ENCODE measurements around the gene MRPS15. TPM values are rescaled to one million over a fixed set of nuclear protein-coding genes. Genes with fewer than 3 reads are reported as not detected.

The MRPS15 gene
- total RNA-seq, 1 experiment from 2014 or later, result 113 TPM

DNA sequence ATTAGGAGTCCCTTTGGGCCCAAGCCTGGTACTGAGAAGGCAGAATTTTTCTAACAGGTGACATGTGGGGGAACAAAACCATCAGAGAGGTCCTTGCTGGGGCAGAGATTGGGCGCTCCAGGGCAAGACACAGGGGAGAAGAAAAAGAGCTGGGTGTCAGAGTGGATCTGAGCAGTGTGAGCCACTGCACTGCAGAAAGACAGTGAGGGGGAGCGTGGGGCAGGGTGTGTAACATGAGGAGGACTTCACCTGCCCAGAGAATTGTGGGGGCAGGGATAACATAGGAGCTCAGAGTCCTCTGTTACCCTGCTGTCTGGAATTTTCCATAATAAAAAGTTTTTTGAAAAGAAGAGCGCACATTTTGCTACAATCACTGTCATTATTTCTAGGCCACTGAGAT lies 44.1 kb upstream of the MRPS15 start:
- Histone ChIP-seq H3K9me3 (ENCODE audit: control insufficient read depth, insufficient read depth, low read depth, low read length) (no peaks in the 10 kb centered on the region), H3K27me3 (ENCODE audit: control insufficient read depth, insufficient read depth, low read length) (peaks cover 5% of the 10 kb centered on the region), H3K36me3 (ENCODE audit: control insufficient read depth, insufficient read depth, low read length) (no peaks in the 10 kb centered on the region), H3K4me3 (ENCODE audit: low read depth in 2 of 2, low read length in 2 of 2) (no peak overlapping the region), H3K4me1 (ENCODE audit: control insufficient read depth, insufficient read depth, low read length) (no peaks in the 10 kb centered on the region), H3K27ac (ENCODE audit: low read length) (no peak overlapping the region)
- ChIA-PET CTCF (no interaction called here), POLR2A (no interaction called here)
- ATAC-seq (no peak), DNase-seq (ENCODE audit: low read depth, low spot score) (no peak)
- no TSS peak for BruUV-seq (replicated peaks)
- TF ChIP-seq, protein P1, sequence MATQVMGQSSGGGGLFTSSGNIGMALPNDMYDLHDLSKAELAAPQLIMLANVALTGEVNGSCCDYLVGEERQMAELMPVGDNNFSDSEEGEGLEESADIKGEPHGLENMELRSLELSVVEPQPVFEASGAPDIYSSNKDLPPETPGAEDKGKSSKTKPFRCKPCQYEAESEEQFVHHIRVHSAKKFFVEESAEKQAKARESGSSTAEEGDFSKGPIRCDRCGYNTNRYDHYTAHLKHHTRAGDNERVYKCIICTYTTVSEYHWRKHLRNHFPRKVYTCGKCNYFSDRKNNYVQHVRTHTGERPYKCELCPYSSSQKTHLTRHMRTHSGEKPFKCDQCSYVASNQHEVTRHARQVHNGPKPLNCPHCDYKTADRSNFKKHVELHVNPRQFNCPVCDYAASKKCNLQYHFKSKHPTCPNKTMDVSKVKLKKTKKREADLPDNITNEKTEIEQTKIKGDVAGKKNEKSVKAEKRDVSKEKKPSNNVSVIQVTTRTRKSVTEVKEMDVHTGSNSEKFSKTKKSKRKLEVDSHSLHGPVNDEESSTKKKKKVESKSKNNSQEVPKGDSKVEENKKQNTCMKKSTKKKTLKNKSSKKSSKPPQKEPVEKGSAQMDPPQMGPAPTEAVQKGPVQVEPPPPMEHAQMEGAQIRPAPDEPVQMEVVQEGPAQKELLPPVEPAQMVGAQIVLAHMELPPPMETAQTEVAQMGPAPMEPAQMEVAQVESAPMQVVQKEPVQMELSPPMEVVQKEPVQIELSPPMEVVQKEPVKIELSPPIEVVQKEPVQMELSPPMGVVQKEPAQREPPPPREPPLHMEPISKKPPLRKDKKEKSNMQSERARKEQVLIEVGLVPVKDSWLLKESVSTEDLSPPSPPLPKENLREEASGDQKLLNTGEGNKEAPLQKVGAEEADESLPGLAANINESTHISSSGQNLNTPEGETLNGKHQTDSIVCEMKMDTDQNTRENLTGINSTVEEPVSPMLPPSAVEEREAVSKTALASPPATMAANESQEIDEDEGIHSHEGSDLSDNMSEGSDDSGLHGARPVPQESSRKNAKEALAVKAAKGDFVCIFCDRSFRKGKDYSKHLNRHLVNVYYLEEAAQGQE (IDR thresholded peaks at IDR 0.05; ENCODE audit: insufficient read depth in 1 of 2, low read depth in 2 of 2, low read length in 1 of 2), result no peak
- TF ChIP-seq TCF7L2 (IDR thresholded peaks at IDR 0.05; ENCODE audit: low read depth, low read length) (no peak), SIN3A (IDR thresholded peaks at IDR 0.05; ENCODE audit: borderline replicate concordance, insufficient read depth, low read depth, low read length) (no peak), CTCF (IDR thresholded peaks at IDR 0.05) (no peak), POLR2AphosphoS5 (IDR thresholded peaks at IDR 0.05; ENCODE audit: low read depth, low read length) (no peak)
- intact Hi-C loops (cut with micrococcal nuclease; ENCODE audit: unreplicated experiment) (no loop called here), in situ Hi-C loops (cut with HindIII; ENCODE audit: low pct_unique_long_range_greater_than_20kb, low sequenced_read_pairs) (no loop called here)

DNA sequence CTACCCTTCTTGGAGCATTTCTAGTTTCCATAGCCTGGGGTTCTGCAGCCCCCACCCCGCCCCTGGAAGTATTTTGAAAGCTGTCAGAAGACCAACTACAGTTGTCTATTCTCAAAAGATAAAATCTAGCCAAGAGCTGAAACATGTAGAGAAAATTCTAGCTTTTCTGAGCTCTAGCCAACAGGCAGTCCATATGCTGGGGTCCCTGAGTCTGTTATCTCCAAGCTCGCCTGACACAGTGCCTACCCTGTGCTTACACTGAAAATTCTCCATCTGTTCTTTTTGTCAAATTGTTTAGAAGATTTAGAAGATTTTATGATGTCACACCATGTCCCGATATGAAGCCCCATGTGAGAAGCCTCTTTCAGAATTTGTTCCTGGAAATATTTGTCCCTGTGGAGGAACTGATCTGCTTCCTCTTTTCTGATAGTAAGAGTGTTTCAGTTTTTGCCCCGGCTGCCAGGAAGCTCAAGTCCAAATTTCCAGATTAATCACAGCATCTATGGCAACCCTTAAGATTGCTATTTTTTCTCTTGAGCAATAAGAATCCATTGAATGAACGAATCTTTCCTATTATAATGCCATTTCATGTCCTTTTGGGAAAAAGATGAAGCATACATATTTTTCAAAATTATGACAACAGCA lies 42.2 kb upstream of the MRPS15 start:
- no peak overlapping the region for H3K27ac ChIP-seq (ENCODE audit: low read length)
- ATAC-seq (no peak), DNase-seq (ENCODE audit: low read depth, low spot score) (no peak)
- BruUV-seq (replicated peaks), result no TSS peak
- no peaks in the 10 kb centered on the region for H3K9me3 ChIP-seq (ENCODE audit: control insufficient read depth, insufficient read depth, low read depth, low read length)
- no peak overlapping the region for H3K4me3 ChIP-seq (ENCODE audit: low read depth in 2 of 2, low read length in 2 of 2)
- no peaks in the 10 kb centered on the region for H3K36me3 ChIP-seq (ENCODE audit: control insufficient read depth, insufficient read depth, low read length)
- no peaks in the 10 kb centered on the region for H3K4me1 ChIP-seq (ENCODE audit: control insufficient read depth, insufficient read depth, low read length)
- ChIA-PET CTCF (no interaction called here), POLR2A (no interaction called here)
- intact Hi-C loops (cut with micrococcal nuclease; ENCODE audit: unreplicated experiment) (no loop called here), in situ Hi-C loops (cut with HindIII; ENCODE audit: low pct_unique_long_range_greater_than_20kb, low sequenced_read_pairs) (no loop called here)
- no peak for TF ChIP-seq POLR2AphosphoS5 (IDR thresholded peaks at IDR 0.05; ENCODE audit: low read depth, low read length)
- TF ChIP-seq, protein P1 (IDR thresholded peaks at IDR 0.05; ENCODE audit: insufficient read depth in 1 of 2, low read depth in 2 of 2, low read length in 1 of 2), result no peak
- TF ChIP-seq CTCF (IDR thresholded peaks at IDR 0.05), result no peak
- no peak for TF ChIP-seq SIN3A (IDR thresholded peaks at IDR 0.05; ENCODE audit: borderline replicate concordance, insufficient read depth, low read depth, low read length)
- TF ChIP-seq TCF7L2 (IDR thresholded peaks at IDR 0.05; ENCODE audit: low read depth, low read length), result no peak
- H3K27me3 ChIP-seq (ENCODE audit: control insufficient read depth, insufficient read depth, low read length), result peaks cover 10% of the 10 kb centered on the region
